OCI-LY1 (cell line): ENCODE data around the gene RABGAP1L.

ENCODE experiments used
- EZH2 ChIP-seq: fragments of 200-600 bp; sonication (generic), shearing (Covaris generic); IDR thresholded peaks from 2 replicates; pipeline ENCODE4 v1.8.0; 2017; ENCODE audit warnings: borderline replicate concordance, mixed run types, mild to moderate bottlenecking, antibody characterized with exemption, low read length, moderate library complexity, mixed read lengths
- TF ChIP-seq, protein P1 (sequence below): fragments of 200-600 bp; sonication (generic), shearing (Covaris generic); IDR thresholded peaks from 2 replicates; pipeline ENCODE4 v1.5.1; 2017; ENCODE audit warnings: mild to moderate bottlenecking, antibody characterized with exemption, low read length, moderate library complexity, mixed read lengths

- TF ChIP-seq, protein P1, sequence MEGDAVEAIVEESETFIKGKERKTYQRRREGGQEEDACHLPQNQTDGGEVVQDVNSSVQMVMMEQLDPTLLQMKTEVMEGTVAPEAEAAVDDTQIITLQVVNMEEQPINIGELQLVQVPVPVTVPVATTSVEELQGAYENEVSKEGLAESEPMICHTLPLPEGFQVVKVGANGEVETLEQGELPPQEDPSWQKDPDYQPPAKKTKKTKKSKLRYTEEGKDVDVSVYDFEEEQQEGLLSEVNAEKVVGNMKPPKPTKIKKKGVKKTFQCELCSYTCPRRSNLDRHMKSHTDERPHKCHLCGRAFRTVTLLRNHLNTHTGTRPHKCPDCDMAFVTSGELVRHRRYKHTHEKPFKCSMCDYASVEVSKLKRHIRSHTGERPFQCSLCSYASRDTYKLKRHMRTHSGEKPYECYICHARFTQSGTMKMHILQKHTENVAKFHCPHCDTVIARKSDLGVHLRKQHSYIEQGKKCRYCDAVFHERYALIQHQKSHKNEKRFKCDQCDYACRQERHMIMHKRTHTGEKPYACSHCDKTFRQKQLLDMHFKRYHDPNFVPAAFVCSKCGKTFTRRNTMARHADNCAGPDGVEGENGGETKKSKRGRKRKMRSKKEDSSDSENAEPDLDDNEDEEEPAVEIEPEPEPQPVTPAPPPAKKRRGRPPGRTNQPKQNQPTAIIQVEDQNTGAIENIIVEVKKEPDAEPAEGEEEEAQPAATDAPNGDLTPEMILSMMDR = no peak
- no peak for TF ChIP-seq EZH2
These were observed 483.9 kb downstream of the RABGAP1L start for GRCh38 chr1:174643206-174643605.
